NCI-H1092 treated with DMSO at 0.1 percent for 48 hours (cell line): Measurements from ENCODE around the gene TMEM255B.

Experiments used
- DNase-seq: peaks from one replicate; lab custom pipeline; 2025; lab: John Stamatoyannopoulos, UW

TMEM255B gene

DNA sequence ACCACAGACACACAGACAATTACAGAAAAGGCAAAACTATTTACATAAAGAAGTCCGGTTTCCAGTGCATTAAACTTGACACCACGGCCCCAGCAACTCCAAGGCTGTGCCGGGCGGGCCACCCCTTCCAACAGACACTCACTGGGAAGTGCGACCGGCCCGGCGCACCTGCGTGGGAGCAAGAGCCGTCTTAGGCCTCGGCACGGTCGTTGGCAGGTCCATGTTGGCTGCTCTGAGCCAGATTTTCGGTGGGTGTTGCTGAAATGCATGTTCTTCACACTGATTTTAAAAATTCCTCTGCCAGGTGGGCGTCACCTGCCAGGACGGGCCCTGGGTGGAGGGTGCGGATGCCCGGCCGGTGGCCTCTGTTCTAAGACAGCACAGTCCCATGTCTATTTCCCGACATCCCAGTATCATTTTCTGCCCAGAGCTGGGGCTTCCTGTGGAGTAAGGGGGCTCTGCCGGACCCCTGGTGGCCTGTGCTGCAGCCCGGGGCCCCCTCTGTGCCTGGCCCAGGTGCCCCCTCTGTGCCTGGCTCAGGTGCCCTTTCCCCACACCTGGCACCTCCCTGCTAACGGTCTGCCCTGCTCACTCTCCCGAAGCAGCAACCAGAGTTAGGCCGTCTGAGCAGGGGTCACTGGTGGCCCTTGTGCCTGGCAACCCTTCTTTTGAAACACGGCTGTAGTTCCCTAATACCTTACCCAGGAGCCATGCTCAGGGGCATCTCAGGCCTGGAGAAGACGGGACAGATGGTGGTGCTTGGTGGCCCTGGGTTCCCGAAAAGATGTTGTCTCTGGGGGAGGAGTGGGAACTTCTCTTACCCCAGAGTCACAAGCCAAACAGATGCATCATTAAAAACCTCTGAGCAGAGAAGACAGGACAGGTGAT, 9.2 kb downstream of the TMEM255B start:
- DNase-seq, result no peak

GRCh38 chr13:113769106-113769505, 10.1 kb downstream of the TMEM255B start:
- DNase-seq, result no peak

- DNase-seq, result no peak
These were observed 10.9 kb downstream of the TMEM255B start for GRCh38 chr13:113769881-113770280.

DNA sequence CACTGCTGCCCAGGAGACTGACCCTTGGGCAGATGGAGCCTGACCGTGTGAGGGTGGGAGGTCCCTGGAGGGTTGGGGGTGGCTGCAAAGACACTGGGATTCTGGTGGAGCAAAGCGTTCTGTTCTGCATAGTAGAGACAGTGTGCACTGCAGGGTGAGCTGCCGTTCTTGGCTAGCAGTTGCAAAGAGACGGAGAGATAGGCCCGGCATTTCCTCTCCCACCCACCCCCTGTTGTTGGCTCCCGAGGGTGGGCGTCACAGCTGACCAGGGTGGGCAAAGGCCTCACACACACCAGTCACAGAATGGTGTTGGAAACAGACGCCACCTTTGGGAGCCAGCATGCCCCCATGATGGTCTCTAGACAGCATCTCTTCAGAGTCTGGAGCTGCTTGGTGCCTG, 11.4 kb downstream of the TMEM255B start:
- no peak for DNase-seq

DNA sequence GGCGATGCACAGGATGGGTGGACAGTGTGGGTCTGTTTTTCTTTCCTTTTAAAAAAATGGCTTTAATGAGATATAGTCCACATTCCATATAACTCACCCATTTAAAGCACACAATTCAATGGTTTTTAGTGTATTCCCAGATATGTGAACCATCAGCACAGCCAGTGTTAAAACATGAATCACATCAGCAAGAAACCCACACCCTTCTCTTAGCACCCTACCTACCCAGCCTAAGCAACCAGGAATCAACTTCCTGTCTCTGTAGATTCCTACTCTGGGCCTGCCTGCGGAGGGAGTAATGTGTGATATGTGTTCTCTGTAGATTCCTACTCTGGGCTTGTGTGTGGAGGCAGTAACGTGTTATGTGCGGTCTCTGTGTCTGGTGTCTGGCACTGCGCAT, 11.9 kb downstream of the TMEM255B start:
- no peak for DNase-seq

GRCh38 chr13:113771709-113772331, 12.8 kb downstream of the TMEM255B start:
- no peak for DNase-seq

DNA sequence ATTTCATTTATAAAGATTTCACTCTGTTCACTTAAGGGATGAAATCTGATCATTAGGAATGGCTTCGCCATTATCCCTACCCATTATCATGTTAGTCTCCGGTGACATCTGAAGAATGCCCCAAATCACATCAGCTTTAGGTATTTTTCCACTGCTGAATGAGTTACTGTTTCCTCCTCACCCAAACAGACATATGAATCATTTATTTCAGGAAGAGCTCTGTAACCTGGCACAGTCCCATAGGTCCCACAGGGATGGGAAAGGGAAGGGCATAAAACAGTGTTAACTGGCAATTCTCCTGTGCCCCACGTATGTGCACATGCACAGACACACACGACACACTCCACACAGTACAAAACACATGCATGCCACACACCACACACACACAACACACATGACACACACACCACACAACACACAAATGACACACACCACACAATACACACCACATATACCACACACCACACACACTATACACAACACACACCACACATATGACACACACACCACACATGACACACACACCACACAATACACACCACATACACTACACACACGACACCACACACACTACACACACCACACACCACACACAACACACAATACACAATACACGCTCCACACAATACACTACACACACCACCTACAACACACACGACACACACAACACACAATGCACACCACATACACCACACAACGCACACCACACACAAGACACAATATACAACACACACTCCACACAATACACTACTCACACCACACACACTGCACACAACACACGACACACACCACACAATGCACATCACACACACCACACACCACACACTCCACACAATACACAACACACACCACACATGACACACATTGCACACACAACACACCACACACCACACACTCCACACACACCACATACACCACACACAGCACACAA, 15.4 kb downstream of the TMEM255B start:
- DNase-seq, result peak; percentile 7

DNA sequence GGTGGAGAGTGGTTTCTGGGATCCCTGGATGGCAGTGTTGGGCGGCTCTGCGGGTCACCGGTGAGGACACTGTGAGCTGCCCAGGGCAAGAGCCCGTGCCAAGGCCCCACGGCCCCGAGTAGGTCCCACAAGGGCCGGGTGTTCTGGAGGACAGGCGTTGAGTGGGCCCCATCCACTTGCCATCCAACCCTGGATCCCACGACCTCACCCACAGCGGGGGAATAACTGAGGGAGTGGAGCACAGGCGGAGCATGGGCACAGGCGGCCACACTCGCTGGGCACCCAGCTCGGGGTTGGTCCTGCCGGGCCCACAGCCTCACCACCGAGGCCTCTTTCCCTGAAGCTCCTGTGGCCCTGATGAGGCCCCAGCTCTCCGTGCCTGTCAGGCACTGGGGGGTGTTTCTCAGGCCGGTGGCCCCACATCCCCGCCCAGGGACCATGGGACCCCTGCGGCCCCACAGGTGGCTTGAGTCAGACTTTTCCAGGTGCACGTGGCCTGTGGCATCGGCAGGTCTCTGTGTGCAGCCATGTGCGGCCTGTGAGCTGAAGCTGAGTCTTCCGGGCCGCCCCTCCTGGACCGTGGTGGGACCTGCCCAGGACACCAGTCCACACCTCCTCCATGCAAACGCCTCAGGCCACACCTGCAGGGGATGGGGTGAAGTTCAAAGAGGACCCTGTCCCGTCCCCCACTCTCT, 16.6 kb downstream of the TMEM255B start:
- no peak for DNase-seq

DNA sequence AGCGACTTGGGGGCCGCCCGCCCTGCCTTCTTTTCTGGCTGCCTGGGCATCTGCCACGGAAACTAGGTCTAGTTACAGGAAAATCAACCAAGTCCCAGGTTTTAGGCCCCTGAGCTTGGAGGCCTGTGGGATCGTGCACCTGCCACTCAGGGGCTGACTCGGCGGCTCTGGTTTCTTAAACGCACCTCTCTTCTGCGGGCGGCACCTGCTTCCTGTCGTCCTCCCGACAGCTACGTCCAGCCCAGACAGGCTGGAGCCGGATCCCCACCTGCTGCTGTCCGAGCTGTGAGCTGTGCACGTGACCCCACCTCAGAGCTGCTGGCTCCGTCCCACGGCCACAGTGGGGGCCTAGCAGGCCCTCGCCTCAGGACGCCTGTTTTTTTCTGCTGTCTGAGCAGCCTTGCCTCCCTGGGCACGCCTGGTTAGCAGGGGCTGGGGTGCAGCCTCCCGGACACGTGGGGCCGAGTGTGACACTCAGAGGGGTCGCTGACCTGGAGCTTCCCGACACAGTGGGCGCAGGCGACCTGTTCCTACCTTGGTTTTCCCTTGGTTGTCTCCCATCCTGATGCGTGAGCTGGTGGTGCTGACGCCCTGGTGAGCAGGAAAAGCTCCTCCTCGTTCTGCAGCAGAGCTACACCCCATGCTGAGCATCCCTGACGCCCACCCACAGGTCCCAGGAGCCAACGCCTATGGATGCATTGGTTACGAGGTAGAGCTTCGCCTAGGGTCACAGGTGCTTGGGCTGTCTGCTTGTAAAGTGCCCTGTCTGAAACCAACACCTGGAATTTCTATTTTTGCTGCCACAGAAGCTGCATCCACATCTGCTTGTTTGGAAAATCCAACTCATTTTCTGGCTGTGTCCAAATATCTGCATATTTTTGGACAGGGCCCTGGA, 17.5 kb downstream of the TMEM255B start:
- peak; percentile 68 for DNase-seq

DNA sequence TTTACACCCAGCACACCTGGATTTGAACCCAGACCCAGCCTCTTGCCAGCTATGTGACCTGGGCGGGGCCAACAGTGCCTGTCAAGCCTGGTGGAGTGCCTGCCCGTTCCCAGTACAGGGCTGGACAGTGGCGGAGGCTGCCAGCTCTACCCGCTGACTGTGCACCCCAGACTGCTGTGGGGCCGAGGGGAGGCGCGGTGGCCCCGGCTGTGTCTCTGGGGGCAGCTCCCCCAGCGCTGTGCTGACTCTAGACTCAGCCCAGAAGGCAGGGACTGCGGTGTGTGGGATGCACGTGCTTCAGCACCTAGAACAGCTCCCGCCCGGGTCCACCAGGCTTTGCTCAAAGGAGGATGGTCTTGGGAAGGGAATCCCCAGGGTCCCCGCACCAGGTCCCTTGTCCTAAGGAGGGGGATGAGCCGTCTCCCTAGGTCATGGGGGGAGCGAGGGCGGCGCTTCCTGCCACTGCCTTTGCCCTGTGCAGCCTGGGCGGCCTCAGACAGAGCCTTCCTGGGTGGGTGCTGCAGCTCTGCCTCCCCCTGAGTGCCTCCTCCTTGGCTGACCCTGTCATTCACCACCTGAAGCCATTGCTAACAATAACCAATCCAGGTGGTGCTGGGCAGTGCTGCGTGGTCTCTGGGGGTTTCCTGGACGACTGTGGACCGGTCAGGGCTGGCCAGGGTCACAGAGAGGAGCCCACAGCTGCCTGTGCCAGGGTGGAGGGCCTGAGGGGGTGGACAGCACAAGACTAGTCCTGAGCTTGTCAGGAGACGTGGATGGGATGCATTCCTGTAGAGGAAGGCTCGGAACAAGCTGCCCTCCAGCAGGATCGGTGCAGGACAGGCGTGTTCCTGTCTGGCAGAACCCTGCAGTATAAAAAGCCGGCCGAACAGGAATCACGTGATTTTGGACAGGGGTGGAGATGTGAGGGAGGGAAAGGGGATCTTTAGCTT, 18.6 kb downstream of the TMEM255B start:
- DNase-seq, result no peak

- DNase-seq, result no peak
These were observed 22.5 kb downstream of the TMEM255B start for GRCh38 chr13:113781571-113781970.

DNA sequence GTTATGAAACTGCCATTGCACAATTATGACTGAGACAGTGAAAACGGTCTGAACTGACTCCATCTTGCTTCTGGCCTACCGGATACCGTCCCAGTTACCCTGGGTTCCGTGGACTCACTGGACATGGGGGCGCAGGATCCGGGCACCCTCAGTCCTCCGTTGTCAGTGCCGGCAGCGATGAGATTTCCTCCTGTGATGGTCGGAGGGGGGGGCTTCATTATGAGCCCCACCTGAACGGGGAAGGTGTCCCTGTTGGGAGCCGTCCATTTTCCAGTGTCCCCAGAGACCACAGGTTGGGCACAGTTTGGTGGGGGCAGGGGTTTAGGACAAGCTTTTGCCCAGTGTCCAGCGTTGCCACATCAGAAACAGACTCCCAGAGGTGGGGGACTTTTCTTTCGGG, 23.4 kb downstream of the TMEM255B start:
- DNase-seq, result no peak

DNA sequence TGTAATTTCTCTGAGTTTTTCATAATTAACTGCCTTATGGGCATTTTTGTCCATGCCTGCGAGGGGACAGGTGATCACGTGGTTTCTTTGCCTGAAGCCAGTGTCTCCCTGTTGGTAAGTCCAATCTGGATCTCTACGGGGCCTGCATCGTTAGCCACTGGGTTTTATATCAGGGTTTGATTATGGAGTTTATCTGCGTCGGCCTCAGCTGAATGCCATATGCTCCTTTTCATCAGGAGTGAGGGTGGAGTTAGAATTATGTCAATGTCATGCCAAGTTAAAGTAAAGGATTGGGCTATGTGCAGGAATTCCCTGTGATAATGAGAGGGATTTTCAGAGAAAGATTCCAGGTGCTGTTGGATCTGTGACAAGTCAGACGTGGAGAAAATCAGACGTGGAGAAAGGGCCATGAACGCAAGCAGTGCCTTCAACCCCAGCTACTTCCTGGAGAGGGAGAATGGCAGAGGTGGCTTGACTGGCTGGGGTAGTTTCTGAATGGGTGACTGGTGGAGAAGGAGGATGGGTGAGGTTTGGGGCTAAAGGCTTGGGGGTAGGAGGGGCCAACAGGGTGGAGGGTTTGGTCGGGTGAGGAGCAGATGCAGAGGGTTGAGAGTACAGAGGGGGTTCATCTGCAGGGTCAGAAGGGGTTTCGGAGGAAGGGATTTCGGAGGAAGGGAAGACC, 24.3 kb downstream of the TMEM255B start:
- DNase-seq, result no peak

- DNase-seq, result no peak
These were observed 25.1 kb downstream of the TMEM255B start for GRCh38 chr13:113783966-113784644.

GRCh38 chr13:113784645-113785024, 25.6 kb downstream of the TMEM255B start:
- DNase-seq, result no peak

GRCh38 chr13:113785051-113786010, 26.3 kb downstream of the TMEM255B start:
- DNase-seq, result no peak

DNA sequence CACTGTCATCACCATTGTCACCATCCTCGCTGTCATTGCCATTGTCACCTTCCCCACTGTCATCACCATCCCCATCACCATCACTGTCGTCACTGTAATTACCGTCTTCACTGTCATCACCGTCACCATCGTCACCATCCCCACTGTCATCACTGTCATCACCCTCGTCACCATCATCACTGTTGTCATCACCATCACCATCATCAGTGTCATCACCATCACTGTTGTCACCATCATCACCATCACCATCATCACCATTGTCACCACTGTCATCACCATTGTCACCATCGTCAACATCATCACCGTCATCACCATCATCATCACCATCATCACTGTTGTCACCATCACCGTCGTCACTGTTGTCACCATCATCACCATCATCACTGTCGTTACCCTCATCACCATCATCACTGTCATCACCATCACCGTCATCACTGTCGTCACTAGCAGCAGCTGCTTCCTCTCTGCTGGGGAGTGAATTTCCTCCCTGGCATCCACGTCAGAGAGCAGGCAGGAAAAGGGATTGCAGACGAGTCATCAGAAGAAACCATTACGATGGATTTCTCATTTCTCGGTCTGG, 27.3 kb downstream of the TMEM255B start:
- no peak for DNase-seq
